Measurements from ENCODE around the gene NLE1.

NLE1 gene

DNA sequence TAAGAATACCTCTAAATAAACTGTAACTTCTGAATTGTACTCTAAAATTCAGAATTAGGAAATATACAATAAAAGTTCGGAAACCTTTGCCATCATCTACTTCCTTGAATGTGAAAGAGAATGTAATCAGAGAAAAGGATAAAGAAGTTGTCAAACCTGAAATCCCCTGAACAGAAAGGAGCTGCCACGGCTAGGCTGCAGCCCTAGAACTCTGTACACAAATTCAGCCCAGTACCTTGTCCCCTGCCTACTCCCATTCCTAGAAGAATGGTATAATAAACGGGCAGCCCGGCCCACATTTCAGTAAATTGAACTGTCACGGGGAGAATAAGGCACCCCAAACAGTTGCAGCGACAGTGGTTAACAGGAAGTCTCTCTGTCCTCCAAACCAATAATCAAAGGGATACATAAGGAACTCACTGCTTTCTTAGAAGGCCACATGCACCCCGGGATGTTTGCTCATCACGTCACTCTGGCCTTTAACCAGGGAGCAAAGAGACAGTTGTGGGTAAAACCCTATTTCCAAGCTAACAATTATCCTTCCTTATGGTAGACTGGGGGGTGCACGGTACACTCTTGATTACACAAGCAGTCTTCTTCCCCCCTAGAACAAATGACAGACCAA lies 54.3 kb downstream of the NLE1 start:
- H3K4me3 ChIP-seq (ENCODE audit: low read depth, low read length), result peak overlapping the region; percentile 80
- CTCF ChIA-PET, result interaction anchor here (0.6 to 1.2 kb wide), 3 partner anchors 25 to 89 kb away, joined by 3 to 5 read pairs (median 3); partner anchors contain the start of genes RAD51D and RFFL
- POLR2A ChIA-PET, result no interaction called here
- no peak for DNase-seq (ENCODE audit: low read depth, low spot score)
- TF ChIP-seq, protein P1, sequence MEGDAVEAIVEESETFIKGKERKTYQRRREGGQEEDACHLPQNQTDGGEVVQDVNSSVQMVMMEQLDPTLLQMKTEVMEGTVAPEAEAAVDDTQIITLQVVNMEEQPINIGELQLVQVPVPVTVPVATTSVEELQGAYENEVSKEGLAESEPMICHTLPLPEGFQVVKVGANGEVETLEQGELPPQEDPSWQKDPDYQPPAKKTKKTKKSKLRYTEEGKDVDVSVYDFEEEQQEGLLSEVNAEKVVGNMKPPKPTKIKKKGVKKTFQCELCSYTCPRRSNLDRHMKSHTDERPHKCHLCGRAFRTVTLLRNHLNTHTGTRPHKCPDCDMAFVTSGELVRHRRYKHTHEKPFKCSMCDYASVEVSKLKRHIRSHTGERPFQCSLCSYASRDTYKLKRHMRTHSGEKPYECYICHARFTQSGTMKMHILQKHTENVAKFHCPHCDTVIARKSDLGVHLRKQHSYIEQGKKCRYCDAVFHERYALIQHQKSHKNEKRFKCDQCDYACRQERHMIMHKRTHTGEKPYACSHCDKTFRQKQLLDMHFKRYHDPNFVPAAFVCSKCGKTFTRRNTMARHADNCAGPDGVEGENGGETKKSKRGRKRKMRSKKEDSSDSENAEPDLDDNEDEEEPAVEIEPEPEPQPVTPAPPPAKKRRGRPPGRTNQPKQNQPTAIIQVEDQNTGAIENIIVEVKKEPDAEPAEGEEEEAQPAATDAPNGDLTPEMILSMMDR (IDR thresholded peaks at IDR 0.05; ENCODE audit: insufficient read depth, low read length, missing control alignments), result no peak

- POLR2A ChIA-PET, result no interaction called here
- no peak for DNase-seq (ENCODE audit: low read depth, low spot score)
- CTCF ChIA-PET, result interaction anchor here (0.6 to 1.8 kb wide), 6 partner anchors 8 to 106 kb away, joined by 3 to 5 read pairs (median 4); partner anchors contain the start of gene RFFL
- TF ChIP-seq, protein P1 (IDR thresholded peaks at IDR 0.05; ENCODE audit: insufficient read depth, low read length, missing control alignments), result no peak
- H3K4me3 ChIP-seq (ENCODE audit: low read depth, low read length), result no peak overlapping the region
Measured at GRCh38 chr17:35086931-35087573, 55.1 kb downstream of the NLE1 start.

DNA sequence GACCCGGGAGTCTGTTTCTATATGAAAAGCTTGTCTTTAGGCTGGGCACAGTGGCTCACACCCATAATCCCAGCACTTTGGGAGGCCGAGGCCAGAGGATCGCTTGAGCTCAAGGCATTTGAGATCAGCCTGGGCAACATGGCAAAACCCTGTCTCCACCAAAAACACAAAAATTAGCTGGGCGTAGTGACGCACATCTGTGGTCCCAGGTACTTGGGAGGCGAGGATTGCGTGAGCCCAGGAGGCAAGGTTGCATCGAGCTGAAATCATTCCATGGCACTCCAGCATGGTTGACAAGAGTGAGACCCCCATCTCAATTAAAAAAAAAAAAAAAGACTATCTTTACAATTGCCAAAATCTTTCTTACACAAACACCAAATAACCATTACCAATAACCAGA lies 55.9 kb downstream of the NLE1 start:
- ChIA-PET CTCF (interaction anchor here (1.0 to 1.8 kb wide), 6 partner anchors 9 to 105 kb away, joined by 3 to 5 read pairs (median 4); no protein-coding TSS in a partner anchor), POLR2A (no interaction called here)
- H3K4me3 ChIP-seq (ENCODE audit: low read depth, low read length), result no peak overlapping the region
- no peak for DNase-seq (ENCODE audit: low read depth, low spot score)
- TF ChIP-seq, protein P1 (IDR thresholded peaks at IDR 0.05; ENCODE audit: insufficient read depth, low read length, missing control alignments), result no peak

GRCh38 chr17:35084987-35085386 lies 57.1 kb downstream of the NLE1 start:
- TF ChIP-seq, protein P1 (IDR thresholded peaks at IDR 0.05; ENCODE audit: insufficient read depth, low read length, missing control alignments), result no peak
- DNase-seq (ENCODE audit: low read depth, low spot score), result no peak
- POLR2A ChIA-PET, result interaction anchor here (0.6 kb wide), 1 partner anchor 10 kb away, joined by 3 read pairs; no protein-coding TSS in a partner anchor
- no peak overlapping the region for H3K4me3 ChIP-seq (ENCODE audit: low read depth, low read length)
- CTCF ChIA-PET, result interaction anchor here (0.6 to 1.8 kb wide), 2 partner anchors 10 to 102 kb away, joined by 3 to 5 read pairs; no protein-coding TSS in a partner anchor

DNA sequence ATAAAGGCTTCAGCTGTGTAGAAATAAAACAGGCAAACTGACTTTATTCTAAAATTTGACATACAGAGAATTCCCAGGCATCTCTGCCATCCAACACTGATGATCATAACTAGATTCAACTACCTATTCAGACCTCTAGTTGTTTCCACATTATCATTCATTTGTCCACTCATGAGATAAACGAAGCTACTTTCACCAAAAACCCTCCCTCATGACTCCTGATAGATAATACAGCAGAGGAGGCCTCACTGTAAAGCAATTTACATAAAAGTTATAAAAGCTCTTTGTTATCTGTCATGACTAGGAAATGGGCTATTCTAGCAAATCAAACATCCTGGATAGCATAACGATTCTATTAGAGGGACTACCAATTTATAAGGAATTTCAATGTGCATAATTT lies 59.0 kb downstream of the NLE1 start:
- POLR2A ChIA-PET, result interaction anchor here (1.3 kb wide), 1 partner anchor 103 kb away, joined by 8 read pairs; the partner anchor contains the start of gene LIG3
- TF ChIP-seq, protein P1 (IDR thresholded peaks at IDR 0.05; ENCODE audit: insufficient read depth, low read length, missing control alignments), result no peak
- H3K4me3 ChIP-seq (ENCODE audit: low read depth, low read length), result no peak overlapping the region
- CTCF ChIA-PET, result interaction anchor here (1.4 to 1.7 kb wide), 4 partner anchors 7 to 84 kb away, joined by 3 to 4 read pairs (median 4); partner anchors contain the start of gene RFFL
- DNase-seq (ENCODE audit: low read depth, low spot score), result no peak
